Activated effector memory CD4-positive, alpha-beta T cell treated with anti-CD3 and anti-CD28 coated beads, Interleukin-2, amount 50 U/mL, for 16 hours (primary cell): Measurements from ENCODE around the gene ABCB6.
A peak's percentile ranks its signal among the peaks of the same experiment; 100 is the strongest.
"Not testable (repeated sequence)": the region's sequence is repeated elsewhere in the genome, so short reads cannot be mapped to it uniquely, and the experiment has no call there.

Experiments
- DNase-seq: peaks from one replicate; pipeline ENCODE4 v3.0.0-alpha.2; 2020

ABCB6 gene

DNA sequence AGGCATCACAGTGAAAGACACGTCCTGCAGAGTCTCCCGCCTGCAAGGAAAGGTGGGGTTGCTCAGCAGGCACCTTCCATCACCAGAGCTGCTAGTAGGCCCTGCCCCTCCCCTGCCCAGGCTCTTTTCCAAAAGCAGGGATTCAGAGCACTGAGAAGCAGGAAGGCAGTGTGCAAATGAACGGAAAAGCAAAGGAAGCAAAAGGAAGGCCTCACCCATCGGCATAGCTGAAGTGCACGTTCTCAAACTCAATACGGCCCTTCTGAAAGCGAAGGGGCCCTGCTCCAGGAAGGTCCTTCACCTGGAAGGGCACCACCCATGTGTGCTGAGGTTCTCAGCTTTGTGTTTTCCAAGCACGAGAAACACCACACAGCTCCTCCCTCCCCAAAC lies 5.7 kb downstream of the ABCB6 start:
- no peak for DNase-seq

DNA sequence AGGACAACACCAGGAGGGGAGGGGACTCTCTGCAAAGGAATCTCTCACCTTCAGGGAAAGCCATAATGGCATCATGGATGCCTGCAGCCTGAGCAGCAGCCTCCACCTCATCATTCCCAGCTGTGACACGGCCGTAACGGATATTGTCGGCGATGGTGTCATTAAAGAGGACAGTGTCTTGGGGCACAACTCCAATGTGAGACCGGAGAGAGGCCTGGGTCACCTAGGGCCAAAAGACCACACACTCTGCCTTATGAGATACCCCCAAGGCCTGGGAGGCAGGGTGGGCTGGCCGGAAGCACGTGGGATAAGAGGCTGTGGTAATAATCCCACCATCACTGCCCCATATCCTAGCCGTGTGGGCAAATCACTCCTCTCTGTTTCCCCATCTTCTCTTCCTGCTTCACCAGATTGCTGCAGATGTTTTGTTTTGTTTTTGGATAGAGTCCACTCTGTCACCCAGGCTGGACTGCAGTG lies 7.8 kb downstream of the ABCB6 start:
- DNase-seq, result no peak

DNA sequence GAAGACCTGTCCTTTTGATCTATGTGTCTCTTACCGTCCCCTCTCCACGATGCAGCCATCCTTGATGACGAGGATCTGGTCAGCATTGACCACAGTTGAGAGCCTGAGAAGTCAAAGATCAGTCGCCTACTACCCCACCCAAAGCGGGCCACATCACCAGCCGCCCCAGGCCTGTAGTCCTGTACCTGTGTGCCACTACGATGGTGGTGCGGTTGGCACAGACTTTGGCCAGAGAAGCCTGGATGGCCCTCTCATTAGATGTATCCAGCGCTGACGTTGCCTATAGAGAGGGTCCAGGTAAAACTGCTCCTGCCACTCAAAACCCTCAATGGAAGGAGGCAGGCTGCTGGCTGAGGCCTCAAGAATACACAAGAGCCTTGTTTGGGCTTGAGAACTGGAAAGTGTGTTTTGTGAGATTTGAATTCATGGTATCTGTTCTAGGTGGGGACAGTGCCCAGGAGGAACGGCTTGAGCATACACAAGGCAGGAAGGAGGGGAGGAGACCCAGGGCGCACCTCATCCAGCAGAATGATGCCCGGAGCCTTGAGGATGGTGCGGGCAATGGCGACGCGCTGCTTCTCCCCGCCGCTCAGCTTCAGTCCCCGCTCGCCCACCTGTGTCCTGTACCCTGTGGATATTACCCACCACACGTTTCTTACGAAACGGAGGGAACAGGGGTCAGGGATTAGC lies 8.4 kb downstream of the ABCB6 start:
- DNase-seq, result no peak

DNA sequence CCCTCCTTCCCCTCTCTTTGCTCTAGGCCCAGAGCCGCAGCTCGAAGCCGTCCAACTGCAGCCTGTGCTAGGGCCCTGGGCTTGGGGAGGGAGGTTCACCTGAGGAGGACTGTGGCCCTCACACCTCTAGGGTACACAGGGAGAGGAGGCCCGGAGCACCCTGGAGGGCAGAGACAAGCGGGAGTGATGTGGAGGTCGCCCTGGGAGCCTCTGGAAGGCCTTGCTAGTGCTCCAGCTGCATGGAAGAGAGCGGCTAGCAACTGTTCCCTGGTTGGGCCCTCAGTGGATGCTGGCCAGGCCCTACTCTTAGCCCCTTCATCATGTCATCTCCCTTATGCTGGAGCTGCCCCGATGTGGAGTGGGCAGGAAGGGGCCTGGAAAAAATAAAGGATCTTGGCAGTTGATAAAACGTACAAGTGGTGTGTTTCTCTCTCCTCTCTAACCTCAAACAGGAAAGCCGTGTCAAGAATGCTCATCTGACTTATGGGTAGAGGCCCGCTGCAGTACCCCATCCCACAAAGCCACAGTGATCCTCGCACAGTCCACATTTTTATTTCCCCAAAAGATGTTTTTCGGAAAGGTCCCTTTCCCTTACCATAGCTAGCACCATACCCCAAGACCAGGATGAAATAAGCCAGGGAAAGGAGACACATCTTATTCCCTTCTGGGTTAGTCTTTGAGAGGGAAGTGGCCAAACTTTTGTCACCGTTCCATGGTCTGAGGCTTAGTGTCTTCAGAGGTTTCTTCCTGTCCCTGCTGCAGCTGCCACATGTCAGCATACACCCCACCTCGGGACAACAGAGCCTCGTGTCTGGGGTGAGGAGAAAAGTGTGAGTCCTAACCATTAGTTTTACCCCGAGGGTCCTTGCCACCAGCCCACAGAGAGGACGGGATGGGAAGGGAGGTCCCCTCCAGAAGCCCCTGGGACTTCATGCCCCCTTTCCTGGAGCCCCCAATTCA lies 9.2 kb downstream of the ABCB6 start:
- DNase-seq, result no peak

DNA sequence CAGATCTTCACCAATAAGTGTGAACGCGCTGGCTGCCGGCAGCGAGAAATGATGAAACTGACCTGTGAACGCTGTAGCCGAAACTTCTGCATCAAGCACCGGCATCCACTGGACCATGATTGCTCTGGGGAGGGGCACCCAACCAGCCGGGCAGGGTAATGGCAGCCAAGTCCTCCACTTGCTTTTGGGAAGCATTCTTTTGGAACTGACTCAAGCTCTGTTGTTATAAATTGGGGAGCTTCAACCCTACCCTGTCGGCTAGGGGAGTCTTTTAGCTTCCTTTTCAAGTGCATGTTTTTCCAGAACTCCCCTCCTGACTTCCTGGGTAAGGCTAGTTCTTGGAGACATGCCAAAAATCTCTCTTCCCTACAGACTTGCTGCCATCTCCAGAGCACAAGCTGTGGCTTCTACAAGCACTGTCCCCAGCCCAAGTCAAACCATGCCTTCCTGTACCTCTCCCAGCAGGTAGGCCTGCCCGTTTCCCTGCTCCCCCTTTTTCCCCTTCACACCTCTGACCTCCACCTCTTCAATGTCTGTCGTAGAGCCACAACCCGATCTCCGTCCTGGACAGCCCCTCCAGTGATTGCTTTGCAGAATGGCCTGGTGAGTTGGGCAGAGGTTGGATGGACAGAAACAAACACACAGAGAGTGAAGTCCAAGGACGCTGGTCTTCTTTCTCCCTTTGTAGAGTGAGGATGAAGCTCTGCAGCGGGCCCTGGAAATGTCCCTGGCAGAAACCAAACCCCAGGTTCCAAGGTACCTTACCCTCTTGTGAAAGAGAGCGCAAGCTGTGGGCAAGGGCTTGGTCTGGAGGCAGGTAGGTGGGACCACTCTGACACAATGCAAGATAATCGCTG lies 10.6 kb downstream of the ABCB6 start:
- DNase-seq, result no peak

DNA sequence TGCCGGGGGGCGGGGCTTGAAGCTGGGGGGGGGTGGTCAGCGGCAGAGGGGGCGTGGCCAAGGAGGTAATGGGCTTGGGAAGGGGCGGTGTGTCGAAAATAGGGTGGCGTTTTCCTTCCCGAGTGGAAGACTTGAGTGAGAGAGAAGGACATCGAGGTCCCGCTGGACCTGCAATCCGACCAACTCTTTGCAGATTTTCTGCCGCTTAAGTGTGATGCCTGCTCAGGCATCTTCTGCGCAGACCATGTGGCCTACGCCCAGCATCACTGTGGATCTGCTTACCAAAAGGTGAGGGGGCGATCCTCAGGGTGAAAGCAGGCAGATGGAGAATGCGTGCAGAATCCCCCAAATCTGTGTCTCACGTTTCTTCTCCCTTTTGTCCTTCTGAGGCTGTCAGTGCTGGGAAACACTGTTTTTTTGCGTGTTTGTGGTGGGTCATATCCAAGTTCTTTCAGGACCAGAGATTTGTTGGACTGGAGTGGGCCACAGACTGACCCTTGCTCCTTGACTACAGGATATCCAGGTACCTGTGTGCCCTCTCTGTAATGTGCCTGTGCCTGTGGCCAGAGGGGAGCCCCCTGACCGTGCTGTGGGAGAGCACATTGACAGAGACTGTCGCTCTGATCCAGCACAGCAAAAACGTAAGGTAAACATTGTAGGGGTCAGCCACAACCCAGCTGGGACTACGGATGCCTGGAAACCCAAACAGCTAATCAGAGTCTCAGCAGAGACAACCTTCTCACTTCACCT lies 11.4 kb downstream of the ABCB6 start:
- DNase-seq, result no peak

DNA sequence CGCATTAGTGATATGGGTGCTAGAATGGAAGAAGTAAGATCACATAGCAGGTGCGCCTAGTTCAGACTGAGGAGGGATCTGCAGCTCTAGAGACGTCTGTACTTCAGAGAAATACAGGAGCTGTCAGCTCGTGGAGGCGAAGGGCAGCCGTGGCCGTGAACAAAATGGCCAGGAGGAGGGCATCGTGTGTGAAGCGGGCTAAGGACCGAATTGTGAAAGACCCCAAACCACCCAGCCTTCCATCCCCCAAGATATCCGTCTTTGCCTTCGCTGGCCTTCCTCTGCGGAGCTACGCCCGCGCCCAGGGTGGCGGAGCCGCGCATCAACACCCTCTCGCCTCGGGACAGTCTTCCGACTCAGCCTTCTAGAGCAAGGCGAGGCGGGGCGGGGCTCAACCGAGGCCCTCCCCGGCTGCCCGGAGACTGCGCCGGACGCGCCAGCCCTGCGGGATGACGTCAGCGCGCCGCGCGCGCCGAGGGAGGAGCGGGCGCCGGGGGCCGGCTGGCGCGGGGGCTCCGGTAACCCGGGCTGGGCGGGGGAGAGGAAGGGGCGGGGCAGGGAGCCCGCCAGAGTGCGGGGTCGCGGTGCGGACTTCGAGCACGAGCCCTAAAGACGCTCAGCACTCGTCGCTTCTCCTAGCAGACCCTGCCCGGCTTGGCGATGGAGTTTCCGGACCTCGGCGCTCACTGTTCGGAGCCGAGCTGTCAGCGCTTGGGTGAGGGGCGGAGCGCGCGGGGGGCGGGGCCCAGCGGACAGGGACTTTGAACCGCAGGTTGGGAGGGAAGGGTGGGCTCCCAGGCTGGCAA lies 12.2 kb downstream of the ABCB6 start, which contains the start of gene ZFAND2B:
TSS of gene ZFAND2B (plus strand) at position 455 of the 806 bp plus-strand sequence. CDS start at position 661, 206 bp downstream.
- DNase-seq, result peak; percentile 98

DNA sequence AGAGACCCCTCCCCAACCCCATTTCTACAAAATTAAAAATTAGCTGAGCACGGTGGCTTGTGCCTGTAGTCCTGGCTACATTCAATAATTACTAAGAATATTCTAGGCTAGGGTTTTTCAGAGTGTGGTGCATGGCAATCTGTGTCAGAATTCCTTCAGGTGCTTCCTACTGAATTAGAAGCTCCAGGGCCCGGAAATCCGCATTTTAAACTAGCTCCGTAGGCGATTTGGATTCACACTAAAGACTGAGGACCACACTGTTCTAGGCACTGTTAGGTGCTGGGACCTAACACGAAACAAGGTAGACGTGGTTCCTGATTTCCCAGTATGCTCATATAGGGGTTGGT lies 12.8 kb downstream of the ABCB6 start:
- DNase-seq, result no peak

DNA sequence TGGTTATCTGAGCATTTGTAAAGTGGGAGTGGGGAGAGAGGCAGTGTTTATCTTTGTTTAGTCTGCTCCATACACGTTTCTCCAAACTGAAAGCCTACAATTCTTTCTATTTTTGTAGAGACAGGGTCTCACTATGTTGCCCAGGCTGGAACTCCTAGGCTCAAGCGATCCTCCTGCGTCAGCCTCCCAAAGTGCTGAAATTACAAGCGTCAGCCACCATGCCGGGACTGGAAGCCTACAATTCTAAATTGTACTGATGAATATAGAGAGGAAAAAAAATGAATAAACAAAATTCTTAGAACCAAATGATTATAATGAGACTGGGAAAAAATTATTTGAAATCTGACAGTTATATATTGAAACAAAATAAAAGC lies 13.6 kb downstream of the ABCB6 start:
- no peak for DNase-seq

DNA sequence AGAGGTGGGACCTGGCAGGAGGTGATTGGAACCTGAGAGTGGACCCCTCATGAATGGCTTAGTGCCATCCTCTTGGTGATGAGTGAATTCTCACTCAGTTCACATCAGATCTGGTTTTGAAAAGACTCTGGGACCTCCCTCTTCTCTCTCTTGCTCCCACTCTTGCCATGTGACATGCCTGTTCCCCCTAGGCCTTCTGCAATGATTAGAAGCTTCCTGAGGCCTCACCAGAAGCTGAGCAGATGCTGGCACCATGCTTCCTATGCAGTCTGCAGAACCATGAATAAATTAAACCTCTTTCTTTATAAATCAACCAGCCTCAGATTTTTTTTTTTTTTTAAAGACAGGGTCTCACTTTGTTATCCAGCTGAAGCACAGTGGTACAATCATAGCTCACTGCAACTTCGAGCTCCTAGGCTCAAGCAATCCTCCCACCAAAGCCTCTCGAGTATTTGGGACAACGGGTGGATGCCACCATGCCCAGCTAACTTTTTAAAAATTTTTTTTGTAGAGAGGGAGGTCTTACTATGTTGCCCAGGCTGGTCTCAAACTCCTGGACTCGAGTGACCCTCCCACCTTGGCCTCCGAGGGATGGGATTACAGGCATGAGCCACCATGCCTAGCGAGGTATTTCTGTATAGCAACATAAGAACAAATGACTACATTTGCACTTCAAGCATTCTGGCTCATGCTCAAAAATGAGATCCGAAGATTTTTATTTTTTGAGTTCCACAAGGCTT lies 14.2 kb downstream of the ABCB6 start:
- DNase-seq, result no peak

DNA sequence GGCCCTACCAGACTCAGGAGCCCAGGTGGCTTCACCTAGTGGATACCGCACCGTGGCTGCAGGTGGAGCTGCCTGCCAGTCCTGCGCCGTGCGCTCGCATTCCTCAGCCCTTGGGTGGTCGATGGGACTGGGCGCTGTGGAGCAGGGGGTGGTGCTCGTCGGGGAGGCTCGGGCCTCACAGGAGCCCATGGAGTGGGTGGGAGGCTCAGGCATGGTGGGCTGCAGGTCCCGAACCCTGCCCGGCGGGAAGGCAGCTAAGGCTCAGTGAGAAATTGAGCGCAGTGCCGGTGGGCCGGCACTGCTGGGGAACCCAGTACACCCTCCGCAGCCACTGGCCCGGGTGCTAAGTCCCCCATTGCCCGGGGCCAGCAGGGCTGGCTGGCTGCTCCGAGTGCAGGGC lies 17.4 kb downstream of the ABCB6 start:
- not testable (repeated sequence) for DNase-seq

DNA sequence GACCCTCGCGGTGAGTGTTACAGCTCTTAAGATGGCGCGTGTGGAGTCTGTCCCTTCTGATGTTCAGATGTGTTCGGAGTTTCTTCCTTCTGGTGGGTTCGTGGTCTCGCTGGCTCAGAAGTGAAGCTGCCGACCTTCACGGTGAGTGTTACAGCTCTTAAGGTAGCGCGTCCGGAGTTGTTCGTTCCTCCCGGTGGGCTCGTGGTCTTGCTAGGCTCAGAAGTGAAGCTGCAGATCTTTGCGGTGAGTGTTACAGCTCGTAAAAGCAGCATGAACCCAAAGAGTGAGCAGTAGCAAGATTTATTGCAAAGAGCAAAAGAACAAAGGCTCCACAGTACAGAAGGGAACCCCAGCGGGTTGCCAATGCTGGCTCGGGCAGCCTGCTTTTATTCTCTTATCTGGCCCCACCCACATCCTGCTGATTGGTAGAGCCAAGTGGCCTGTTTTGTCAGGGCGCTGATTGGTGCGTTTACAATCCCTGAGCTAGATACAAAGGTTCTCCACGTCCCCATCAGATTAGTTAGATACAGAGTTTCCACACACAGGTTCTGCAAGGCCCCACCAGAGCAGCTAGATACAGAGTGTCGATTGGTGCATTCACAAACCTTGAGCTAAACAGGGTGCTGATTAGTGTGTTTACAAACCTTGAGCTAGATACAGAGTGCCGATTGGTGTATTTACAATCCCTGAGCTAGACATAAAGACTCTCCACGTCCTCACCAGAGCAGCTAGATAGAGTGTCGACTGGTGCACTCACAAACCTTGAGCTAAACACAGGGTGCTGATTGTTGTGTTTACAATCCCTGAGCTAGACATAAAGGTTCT lies 18.0 kb downstream of the ABCB6 start:
- DNase-seq, result not testable (repeated sequence)

DNA sequence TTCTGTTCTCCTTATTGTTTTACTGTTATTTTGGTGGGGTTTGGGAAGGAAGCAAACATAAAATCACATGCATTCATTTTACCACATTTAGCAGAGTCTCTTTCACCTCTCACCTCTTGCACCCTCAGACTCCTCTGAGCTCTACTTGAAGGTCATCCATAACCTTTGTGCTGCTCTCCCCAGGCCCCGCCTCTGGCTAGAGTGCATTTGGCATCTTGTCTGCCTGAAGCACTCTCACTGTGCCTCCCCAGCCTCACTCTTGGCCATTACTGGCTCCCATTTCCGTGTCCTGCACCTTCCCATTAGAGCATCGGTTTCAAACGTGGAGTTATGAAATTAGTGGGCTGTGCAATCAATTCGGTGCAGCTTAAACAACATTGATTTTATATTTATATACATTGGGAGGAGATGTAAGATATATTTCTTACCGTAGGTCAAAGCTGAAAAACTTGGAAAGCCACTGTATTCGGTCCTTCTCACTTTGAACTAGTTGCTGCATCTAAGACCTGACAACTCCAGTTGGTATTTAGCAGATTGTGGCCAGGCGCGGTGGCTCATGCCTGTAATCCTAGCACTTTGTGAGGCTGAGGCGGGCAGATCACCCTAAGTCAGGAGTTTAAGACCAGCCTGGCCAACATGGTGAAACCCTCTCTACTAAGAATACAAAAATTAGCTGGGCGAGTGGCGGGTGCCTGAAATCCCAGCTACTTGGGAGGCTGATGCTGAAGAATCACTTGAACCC lies 19.1 kb downstream of the ABCB6 start:
- DNase-seq, result no peak

DNA sequence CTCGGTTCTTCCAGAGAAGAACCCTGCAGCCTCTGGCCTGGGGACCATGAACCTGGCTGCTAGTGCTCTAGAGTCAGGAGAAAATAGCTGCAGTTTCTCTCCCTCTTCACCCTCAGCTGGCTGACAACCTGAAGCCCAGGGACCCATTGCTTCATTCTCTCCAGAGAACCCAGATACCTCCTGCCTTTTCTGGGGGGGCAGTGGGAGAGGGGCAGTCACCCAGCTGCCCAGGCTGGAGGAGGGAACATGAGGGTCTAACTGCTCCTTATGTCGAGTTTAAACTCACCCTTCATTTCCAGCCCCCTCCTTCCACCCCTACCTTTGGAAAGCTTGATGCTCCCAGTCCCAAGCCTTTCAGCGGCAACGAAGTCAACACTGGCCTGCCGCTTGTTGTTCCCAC lies 19.8 kb downstream of the ABCB6 start:
- no peak for DNase-seq

DNA sequence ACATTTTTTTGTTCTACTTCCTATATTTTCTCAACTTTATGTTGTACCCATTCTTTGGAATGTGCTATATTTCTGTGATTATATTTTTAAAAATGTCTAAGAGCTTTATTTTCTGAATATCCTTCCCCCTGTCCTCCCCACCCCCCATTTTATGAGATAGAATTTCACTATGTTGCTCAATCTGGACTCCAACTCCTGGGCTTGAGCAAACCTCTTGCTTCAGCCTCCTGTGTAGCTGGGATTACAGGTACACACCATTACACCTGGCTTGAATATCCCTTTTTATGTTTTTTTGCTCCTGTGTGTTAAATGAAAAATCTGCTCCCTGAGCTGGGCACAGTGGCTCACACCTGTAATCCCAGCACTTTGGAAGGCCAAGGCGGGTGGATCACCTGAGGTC lies 21.4 kb downstream of the ABCB6 start:
- DNase-seq, result no peak

DNA sequence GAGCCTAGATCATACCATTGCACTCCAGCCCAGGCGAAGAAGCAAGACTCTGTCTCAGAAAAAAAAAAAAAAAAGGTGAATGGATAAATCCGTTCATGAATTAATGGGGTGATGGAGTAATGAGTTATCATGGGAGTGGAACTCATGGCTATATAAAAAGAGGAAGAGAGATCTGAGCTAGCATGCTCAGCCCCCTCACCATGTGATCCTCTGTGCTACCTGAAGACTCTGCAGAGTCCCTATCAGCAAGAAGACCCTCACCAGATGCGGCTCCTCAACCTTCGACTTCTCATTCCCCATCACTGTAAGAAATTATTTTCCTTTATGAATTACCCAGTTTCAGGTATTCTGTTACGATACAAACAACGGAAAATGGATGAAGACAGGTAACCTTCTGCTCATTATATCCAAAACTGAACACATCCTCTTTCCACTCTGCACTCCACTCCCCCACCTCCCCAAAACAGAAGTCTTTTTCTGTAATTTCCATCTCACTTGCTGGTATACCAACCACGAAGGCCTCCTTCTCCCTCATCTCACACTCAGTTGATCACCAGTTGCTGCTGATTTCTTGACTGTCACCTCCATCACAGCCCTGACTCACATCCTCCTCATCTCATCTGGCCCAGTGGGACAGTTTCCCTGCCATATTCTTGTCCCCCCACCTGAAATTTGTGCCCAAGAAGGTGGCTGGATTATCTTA lies 31.9 kb downstream of the ABCB6 start:
- no peak for DNase-seq

DNA sequence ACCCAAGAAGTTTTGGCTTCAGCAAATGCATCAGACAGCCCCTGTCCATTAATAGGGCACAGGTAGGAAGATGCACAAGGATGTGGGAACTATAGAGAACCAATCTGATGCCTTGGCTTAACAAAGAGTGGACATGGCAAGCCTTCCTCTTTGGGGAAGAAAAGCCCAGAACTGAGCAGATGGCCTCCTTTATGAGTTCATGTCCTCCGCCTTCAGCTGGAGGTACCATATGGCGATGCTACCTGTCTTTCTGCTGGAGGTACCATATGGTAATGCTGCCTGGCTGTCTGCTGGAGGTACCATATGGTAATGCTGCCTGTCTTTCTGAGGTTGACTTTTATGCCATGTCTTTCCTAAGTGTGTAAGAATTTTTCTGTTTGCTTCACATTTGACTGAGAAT lies 34.6 kb downstream of the ABCB6 start:
- DNase-seq, result no peak

DNA sequence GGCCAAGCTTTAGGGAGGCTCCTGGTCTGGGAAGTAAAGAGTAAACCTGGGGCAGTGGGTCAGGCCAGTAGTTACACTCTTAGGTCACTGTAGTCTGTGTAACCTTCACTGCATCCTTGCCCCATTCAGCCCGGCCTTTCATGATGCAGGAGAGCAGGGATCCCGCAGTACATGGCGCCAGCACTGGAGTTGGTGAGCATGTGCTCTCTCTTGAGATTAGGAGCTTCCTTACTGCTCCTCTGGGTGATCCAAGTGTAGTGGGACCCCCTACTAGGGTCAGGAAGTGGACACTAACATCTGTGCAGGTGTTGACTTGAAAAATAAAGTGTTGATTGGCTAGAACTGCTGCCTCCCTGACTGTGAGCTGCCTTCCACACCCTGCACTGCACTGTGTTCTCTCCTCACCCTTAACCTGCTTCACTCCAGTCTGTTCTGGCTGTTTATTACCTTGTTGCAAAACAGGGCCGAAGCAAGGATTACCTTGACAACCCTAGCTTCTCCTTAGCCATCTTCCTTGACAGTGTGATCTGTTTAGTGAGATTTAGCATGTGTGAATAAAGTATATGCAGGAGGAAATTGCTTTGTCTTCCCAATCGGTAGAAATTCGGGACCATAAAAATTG lies 35.5 kb downstream of the ABCB6 start:
- DNase-seq, result no peak
